ENCODE measurements around the gene PKN2.

Gene PKN2

GRCh38 chr1:88650676-88651418, 33.2 kb upstream of the PKN2 start:
- Histone ChIP-seq H3K27me3 (replicated peaks; ENCODE audit: control insufficient read depth, insufficient read depth, low read length, poor library complexity, severe bottlenecking) (no peaks in the 10 kb centered on the region), H3K36me3 (ENCODE audit: control insufficient read depth, insufficient read depth, low read length) (no peaks in the 10 kb centered on the region), H3K4me1 (ENCODE audit: control insufficient read depth, insufficient read depth, low read length, poor library complexity, severe bottlenecking) (no peaks in the 10 kb centered on the region), H3K4me3 (ENCODE audit: insufficient read depth, low read depth, low read length, poor library complexity, severe bottlenecking) (no peak overlapping the region), H3K27ac (ENCODE audit: insufficient read depth, low read length, poor library complexity, severe bottlenecking) (no peak overlapping the region), H3K9me3 (ENCODE audit: control insufficient read depth, low read length) (no peaks in the 10 kb centered on the region)
- no peak for DNase-seq

GRCh38 chr1:88655140-88655539, 28.9 kb upstream of the PKN2 start:
- no peaks in the 10 kb centered on the region for H3K27me3 ChIP-seq (replicated peaks; ENCODE audit: control insufficient read depth, insufficient read depth, low read length, poor library complexity, severe bottlenecking)
- no peaks in the 10 kb centered on the region for H3K4me1 ChIP-seq (ENCODE audit: control insufficient read depth, insufficient read depth, low read length, poor library complexity, severe bottlenecking)
- no peak overlapping the region for H3K4me3 ChIP-seq (ENCODE audit: insufficient read depth, low read depth, low read length, poor library complexity, severe bottlenecking)
- H3K27ac ChIP-seq (ENCODE audit: insufficient read depth, low read length, poor library complexity, severe bottlenecking), result no peak overlapping the region
- no peaks in the 10 kb centered on the region for H3K9me3 ChIP-seq (ENCODE audit: control insufficient read depth, low read length)
- no peaks in the 10 kb centered on the region for H3K36me3 ChIP-seq (ENCODE audit: control insufficient read depth, insufficient read depth, low read length)
- no peak for DNase-seq

GRCh38 chr1:88655685-88656299, 28.3 kb upstream of the PKN2 start:
- no peak overlapping the region for H3K4me3 ChIP-seq (ENCODE audit: insufficient read depth, low read depth, low read length, poor library complexity, severe bottlenecking)
- no peaks in the 10 kb centered on the region for H3K9me3 ChIP-seq (ENCODE audit: control insufficient read depth, low read length)
- no peaks in the 10 kb centered on the region for H3K4me1 ChIP-seq (ENCODE audit: control insufficient read depth, insufficient read depth, low read length, poor library complexity, severe bottlenecking)
- no peaks in the 10 kb centered on the region for H3K36me3 ChIP-seq (ENCODE audit: control insufficient read depth, insufficient read depth, low read length)
- DNase-seq, result no peak
- H3K27me3 ChIP-seq (replicated peaks; ENCODE audit: control insufficient read depth, insufficient read depth, low read length, poor library complexity, severe bottlenecking), result no peaks in the 10 kb centered on the region
- no peak overlapping the region for H3K27ac ChIP-seq (ENCODE audit: insufficient read depth, low read length, poor library complexity, severe bottlenecking)

- no peaks in the 10 kb centered on the region for H3K27me3 ChIP-seq (replicated peaks; ENCODE audit: control insufficient read depth, insufficient read depth, low read length, poor library complexity, severe bottlenecking)
- H3K9me3 ChIP-seq (ENCODE audit: control insufficient read depth, low read length), result no peaks in the 10 kb centered on the region
- DNase-seq, result no peak
- H3K27ac ChIP-seq (ENCODE audit: insufficient read depth, low read length, poor library complexity, severe bottlenecking), result no peak overlapping the region
- no peaks in the 10 kb centered on the region for H3K36me3 ChIP-seq (ENCODE audit: control insufficient read depth, insufficient read depth, low read length)
- no peak overlapping the region for H3K4me3 ChIP-seq (ENCODE audit: insufficient read depth, low read depth, low read length, poor library complexity, severe bottlenecking)
- H3K4me1 ChIP-seq (ENCODE audit: control insufficient read depth, insufficient read depth, low read length, poor library complexity, severe bottlenecking), result peaks cover 4% of the 10 kb centered on the region
These were observed 25.7 kb upstream of the PKN2 start for GRCh38 chr1:88658419-88658818.

- Histone ChIP-seq H3K4me1 (ENCODE audit: control insufficient read depth, insufficient read depth, low read length, poor library complexity, severe bottlenecking) (peaks cover 4% of the 10 kb centered on the region), H3K9me3 (ENCODE audit: control insufficient read depth, low read length) (no peaks in the 10 kb centered on the region), H3K27ac (ENCODE audit: insufficient read depth, low read length, poor library complexity, severe bottlenecking) (no peak overlapping the region), H3K27me3 (replicated peaks; ENCODE audit: control insufficient read depth, insufficient read depth, low read length, poor library complexity, severe bottlenecking) (no peaks in the 10 kb centered on the region), H3K36me3 (ENCODE audit: control insufficient read depth, insufficient read depth, low read length) (no peaks in the 10 kb centered on the region), H3K4me3 (ENCODE audit: insufficient read depth, low read depth, low read length, poor library complexity, severe bottlenecking) (no peak overlapping the region)
- DNase-seq, result no peak
These were observed 24.5 kb upstream of the PKN2 start for GRCh38 chr1:88659552-88659951.

- H3K9me3 ChIP-seq (ENCODE audit: control insufficient read depth, low read length), result no peaks in the 10 kb centered on the region
- H3K4me1 ChIP-seq (ENCODE audit: control insufficient read depth, insufficient read depth, low read length, poor library complexity, severe bottlenecking), result peaks cover 4% of the 10 kb centered on the region
- no peak overlapping the region for H3K4me3 ChIP-seq (ENCODE audit: insufficient read depth, low read depth, low read length, poor library complexity, severe bottlenecking)
- DNase-seq, result no peak
- no peak overlapping the region for H3K27ac ChIP-seq (ENCODE audit: insufficient read depth, low read length, poor library complexity, severe bottlenecking)
- no peaks in the 10 kb centered on the region for H3K36me3 ChIP-seq (ENCODE audit: control insufficient read depth, insufficient read depth, low read length)
- H3K27me3 ChIP-seq (replicated peaks; ENCODE audit: control insufficient read depth, insufficient read depth, low read length, poor library complexity, severe bottlenecking), result no peaks in the 10 kb centered on the region
These were observed 22.9 kb upstream of the PKN2 start for GRCh38 chr1:88661188-88661587.

GRCh38 chr1:88661951-88662699, 21.9 kb upstream of the PKN2 start:
- H3K4me1 ChIP-seq (ENCODE audit: control insufficient read depth, insufficient read depth, low read length, poor library complexity, severe bottlenecking), result peaks cover 4% of the 10 kb centered on the region
- H3K4me3 ChIP-seq (ENCODE audit: insufficient read depth, low read depth, low read length, poor library complexity, severe bottlenecking), result no peak overlapping the region
- no peak overlapping the region for H3K27ac ChIP-seq (ENCODE audit: insufficient read depth, low read length, poor library complexity, severe bottlenecking)
- H3K36me3 ChIP-seq (ENCODE audit: control insufficient read depth, insufficient read depth, low read length), result no peaks in the 10 kb centered on the region
- DNase-seq, result no peak
- H3K9me3 ChIP-seq (ENCODE audit: control insufficient read depth, low read length), result no peaks in the 10 kb centered on the region
- H3K27me3 ChIP-seq (replicated peaks; ENCODE audit: control insufficient read depth, insufficient read depth, low read length, poor library complexity, severe bottlenecking), result no peaks in the 10 kb centered on the region

- Histone ChIP-seq H3K27me3 (replicated peaks; ENCODE audit: control insufficient read depth, insufficient read depth, low read length, poor library complexity, severe bottlenecking) (no peaks in the 10 kb centered on the region), H3K36me3 (ENCODE audit: control insufficient read depth, insufficient read depth, low read length) (no peaks in the 10 kb centered on the region), H3K4me1 (ENCODE audit: control insufficient read depth, insufficient read depth, low read length, poor library complexity, severe bottlenecking) (peaks cover 4% of the 10 kb centered on the region), H3K4me3 (ENCODE audit: insufficient read depth, low read depth, low read length, poor library complexity, severe bottlenecking) (no peak overlapping the region), H3K27ac (ENCODE audit: insufficient read depth, low read length, poor library complexity, severe bottlenecking) (no peak overlapping the region), H3K9me3 (ENCODE audit: control insufficient read depth, low read length) (no peaks in the 10 kb centered on the region)
- no peak for DNase-seq
These were observed 21.4 kb upstream of the PKN2 start for GRCh38 chr1:88662723-88663122.

- DNase-seq, result no peak
- no peaks in the 10 kb centered on the region for H3K9me3 ChIP-seq (ENCODE audit: control insufficient read depth, low read length)
- no peaks in the 10 kb centered on the region for H3K4me1 ChIP-seq (ENCODE audit: control insufficient read depth, insufficient read depth, low read length, poor library complexity, severe bottlenecking)
- H3K27ac ChIP-seq (ENCODE audit: insufficient read depth, low read length, poor library complexity, severe bottlenecking), result no peak overlapping the region
- H3K36me3 ChIP-seq (ENCODE audit: control insufficient read depth, insufficient read depth, low read length), result no peaks in the 10 kb centered on the region
- H3K4me3 ChIP-seq (ENCODE audit: insufficient read depth, low read depth, low read length, poor library complexity, severe bottlenecking), result no peak overlapping the region
- no peaks in the 10 kb centered on the region for H3K27me3 ChIP-seq (replicated peaks; ENCODE audit: control insufficient read depth, insufficient read depth, low read length, poor library complexity, severe bottlenecking)
These were observed 15.7 kb upstream of the PKN2 start for GRCh38 chr1:88668405-88668804.

- no peaks in the 10 kb centered on the region for H3K9me3 ChIP-seq (ENCODE audit: control insufficient read depth, low read length)
- H3K4me1 ChIP-seq (ENCODE audit: control insufficient read depth, insufficient read depth, low read length, poor library complexity, severe bottlenecking), result no peaks in the 10 kb centered on the region
- H3K36me3 ChIP-seq (ENCODE audit: control insufficient read depth, insufficient read depth, low read length), result no peaks in the 10 kb centered on the region
- H3K4me3 ChIP-seq (ENCODE audit: insufficient read depth, low read depth, low read length, poor library complexity, severe bottlenecking), result no peak overlapping the region
- H3K27ac ChIP-seq (ENCODE audit: insufficient read depth, low read length, poor library complexity, severe bottlenecking), result no peak overlapping the region
- no peak for DNase-seq
- H3K27me3 ChIP-seq (replicated peaks; ENCODE audit: control insufficient read depth, insufficient read depth, low read length, poor library complexity, severe bottlenecking), result no peaks in the 10 kb centered on the region
These were observed 13.6 kb upstream of the PKN2 start for GRCh38 chr1:88670462-88670861.
